Stimulated activated naive CD4-positive, alpha-beta T cell (primary cell): ENCODE measurements around the gene LRRC32.
"Not testable (repeated sequence)": the region's sequence is repeated elsewhere in the genome, so short reads cannot be mapped to it uniquely, and the experiment has no call there.

Experiments used
- DNase-seq, 6 experiments: peaks; one replicate each; lab custom pipeline; 2025; lab: John Stamatoyannopoulos, UW

The LRRC32 gene

DNA sequence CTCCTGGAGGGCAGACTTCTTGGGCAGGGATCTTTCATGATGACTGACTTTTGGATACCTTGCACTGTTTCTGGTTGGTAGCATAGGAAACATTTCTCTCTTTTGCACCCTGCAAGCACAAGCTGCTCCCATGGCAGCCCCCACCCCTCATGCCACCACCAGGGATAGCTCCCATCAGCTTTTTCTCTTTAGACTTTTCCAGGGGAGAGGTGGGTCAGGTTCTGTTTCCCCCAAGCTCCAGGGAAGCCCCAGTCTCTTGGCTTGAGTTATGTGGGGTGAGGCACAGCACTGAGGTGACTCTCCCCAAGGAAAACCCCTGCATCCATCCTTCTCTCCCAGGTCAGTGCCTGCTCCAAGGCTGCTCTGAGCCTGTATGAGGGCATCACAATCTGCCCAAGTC is 22.5 kb downstream of the LRRC32 start:
- no peak for DNase-seq

GRCh38 chr11:76646882-76647534 is 23.5 kb downstream of the LRRC32 start:
- no peak for DNase-seq

GRCh38 chr11:76644591-76644990 is 26.0 kb downstream of the LRRC32 start:
- DNase-seq: no peak

DNA sequence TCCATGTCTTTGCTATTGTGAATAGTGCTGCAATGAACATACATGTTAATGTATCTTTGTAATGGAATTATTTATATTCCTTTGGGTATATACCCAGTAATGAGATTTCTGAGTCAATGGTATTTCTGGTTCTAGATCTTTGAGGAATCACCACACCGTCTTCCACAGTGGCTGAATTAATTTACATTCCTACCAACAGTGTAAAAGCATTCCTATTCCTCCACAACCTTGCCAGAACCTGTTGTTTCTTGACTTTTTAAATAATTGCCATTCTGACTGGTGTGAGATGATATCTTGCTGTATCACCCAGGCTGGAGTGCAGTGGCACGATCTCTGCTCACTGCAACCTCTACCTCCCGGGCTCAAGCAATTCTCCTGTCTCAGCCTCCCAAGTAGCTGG is 26.8 kb downstream of the LRRC32 start:
- DNase-seq: not testable (repeated sequence)

- no peak for DNase-seq
Observed at GRCh38 chr11:76642341-76642740, 28.2 kb downstream of the LRRC32 start.

DNA sequence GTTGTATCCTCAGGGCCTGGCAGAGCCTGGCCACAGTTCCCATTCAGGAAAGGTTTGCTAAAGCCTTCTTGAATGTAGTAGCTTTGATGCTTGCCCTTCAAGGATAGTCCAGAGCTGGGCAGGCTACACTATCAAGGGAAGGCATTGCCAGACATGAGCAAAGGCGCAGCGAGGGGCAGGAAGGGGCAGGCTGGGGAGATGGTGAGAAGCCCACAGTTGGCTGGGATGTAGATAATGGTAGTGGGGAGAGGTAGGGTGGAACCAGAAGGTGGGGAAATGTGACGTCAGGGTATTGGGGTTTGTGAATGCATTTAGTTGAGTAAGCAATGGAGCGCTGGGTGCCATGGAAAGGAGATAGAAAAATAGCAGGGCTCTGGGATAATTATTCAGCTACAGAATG is 28.6 kb downstream of the LRRC32 start:
- no peak for DNase-seq

DNA sequence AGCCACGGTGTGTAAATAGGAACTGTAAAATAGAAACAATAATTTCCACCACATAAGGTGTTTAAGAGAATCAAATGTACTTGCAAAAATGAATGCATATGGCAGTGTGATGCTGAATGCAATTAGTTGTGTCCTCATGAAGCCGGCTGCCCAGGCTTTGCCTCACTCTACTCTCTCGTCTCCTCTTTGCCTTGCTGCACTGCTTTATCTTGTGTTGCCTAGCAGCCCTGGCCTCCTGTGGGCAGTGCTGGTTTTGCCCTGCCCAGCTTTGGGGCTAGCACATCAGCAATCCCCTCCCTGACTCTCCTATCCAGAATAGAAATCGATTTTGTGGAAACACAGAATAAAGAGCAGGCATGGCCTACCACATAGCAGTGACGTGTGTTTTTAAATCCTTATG is 30.0 kb downstream of the LRRC32 start:
- no peak for DNase-seq

DNA sequence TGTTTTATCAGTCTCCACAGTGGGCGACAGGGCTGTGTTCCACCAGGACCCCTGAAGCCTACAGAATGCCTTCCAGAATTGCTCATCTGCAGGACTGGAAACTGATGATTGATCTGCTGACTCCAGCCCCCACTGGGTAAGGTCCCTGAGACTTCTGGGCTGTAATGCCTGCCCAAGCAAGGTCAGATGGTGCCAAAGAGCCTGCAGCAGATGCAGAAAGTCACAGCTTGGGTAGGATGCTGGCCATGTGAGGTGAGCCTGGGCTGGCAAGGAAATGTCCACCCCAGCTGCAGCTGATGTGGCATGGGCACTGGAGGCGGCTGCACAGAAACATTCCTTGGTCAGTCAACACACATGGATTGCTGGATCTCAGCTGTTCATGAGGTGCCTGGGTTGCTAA is 30.9 kb downstream of the LRRC32 start:
- no peak for DNase-seq

GRCh38 chr11:76638270-76639197 is 32.0 kb downstream of the LRRC32 start:
- DNase-seq: no peak

DNA sequence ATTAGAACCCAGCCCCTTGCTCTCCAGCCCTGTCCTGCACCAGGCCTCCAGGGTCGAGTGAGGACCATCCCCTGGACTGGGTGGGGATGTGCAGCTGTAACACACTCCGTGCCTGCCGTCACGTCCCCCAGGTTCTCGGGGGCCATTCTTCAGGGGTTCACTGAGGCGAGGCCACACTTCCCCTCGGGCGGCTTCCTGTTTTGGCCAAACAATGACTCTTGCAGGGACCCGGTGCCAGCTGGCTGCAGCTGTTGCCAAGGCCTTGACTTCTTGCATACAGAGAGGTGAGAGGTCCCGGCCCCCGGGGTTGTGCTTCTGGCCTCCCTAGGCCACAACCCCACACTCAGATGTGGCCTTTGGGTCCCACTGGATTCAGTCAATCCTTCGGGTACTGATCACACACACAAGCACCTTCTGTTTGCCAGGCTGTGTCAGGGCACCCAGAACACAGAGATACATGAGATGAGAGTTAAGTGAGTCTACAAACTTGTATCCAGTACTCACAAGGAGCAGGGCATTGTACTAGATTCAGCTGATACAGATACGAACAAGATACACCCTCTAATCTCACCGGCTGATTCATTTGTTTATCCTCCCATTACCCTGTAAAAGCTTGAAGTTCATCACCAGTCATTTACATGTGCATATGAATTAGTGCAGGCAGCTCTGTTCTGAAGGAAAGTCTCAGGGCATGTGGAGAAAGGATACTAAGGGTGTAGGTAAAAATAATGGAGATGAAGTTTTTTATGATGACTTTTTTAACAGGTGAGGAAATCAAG is 32.9 kb downstream of the LRRC32 start:
- DNase-seq: no peak

GRCh38 chr11:76636826-76637460 is 33.6 kb downstream of the LRRC32 start:
- DNase-seq: no peak

GRCh38 chr11:76635991-76636738 is 34.4 kb downstream of the LRRC32 start:
- DNase-seq: no peak

GRCh38 chr11:76634886-76635285 is 35.7 kb downstream of the LRRC32 start:
- DNase-seq: no peak

DNA sequence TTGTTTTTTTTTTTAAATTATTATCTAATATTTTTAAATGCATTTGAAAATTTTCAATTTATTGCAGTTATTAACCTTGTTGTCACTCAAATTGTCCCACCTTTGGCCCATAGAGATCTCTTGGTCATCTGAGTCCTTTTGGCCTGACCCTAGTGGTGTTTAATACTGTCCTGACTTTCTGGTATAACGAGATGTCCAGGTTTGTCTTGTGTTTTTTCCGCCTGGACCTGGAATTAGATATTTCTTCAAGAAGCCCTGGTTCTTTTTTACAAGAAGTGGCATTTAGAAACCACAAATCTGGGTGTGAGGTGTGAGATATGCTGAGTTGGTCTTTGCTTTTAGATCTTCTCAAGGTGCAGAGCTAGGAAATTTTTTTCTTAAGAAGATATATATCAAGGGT is 38.1 kb downstream of the LRRC32 start:
- DNase-seq: no peak

- DNase-seq: no peak
Observed at GRCh38 chr11:76631566-76632308, 38.8 kb downstream of the LRRC32 start.

DNA sequence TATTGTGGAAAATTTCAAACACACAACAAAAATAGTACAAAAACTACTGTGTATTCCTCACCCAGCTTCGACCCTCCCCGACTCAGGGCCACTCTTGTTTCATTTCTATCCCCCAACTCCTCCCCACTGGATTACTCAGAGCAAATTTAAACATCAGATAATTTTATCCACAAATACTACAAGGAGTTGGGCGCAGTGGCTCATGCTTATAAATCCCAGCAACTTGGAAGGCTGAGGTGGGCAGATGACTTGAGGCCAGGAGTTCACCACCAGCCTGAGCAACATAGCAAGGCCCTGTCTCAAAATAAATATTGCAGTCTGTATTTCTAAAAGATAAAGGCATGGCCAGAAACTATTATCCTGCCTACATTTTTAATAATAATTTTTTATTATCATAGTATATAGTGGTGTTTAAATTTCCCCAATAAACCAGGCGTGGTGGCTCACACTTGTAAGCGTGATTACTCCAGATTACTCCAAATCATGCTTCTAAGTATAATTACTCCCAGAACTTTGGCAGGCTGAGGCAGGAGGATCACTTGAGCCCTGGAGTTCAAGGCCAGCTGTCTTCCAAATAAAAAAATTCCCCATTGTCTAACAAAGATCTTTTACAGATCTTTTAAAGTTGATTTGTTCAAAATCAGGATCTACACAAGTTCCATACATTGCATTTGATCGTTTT is 39.8 kb downstream of the LRRC32 start:
- DNase-seq: no peak

DNA sequence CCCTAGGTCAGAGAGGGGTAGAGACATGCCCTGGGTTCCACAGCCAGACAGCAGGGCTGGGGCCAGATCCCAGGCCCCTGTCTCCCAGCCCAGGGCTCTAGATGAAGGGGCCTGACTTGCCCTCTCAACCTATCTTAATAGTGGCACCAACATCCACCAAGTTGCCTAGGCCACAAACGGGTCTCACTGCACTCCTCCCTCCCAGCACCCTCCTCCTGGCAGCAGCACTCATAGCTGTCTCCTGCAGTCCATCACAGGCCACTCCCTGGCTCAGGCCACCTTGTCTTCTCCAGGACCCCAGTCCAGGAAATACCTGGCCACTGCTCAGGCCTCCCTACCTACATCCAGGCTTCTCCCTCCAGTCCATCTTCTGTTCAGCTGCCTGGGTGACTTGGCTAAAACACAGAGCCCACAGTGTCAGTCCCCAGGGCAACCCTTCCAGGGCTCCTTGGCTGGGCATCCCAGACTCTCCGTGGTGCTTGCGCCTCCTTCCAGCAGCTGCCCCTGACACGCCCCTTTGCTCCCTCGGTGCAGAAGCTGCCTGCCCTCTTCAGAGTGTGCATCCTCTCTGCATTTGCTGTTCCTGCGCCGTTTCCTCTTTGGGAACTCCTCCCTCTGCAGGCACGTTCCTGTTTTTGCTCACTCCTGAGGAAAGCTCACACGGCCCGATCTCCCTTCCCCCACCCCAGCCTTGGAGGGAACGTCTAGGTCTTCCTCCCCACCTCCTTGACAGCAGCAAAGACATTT is 40.5 kb downstream of the LRRC32 start:
- DNase-seq: no peak

DNA sequence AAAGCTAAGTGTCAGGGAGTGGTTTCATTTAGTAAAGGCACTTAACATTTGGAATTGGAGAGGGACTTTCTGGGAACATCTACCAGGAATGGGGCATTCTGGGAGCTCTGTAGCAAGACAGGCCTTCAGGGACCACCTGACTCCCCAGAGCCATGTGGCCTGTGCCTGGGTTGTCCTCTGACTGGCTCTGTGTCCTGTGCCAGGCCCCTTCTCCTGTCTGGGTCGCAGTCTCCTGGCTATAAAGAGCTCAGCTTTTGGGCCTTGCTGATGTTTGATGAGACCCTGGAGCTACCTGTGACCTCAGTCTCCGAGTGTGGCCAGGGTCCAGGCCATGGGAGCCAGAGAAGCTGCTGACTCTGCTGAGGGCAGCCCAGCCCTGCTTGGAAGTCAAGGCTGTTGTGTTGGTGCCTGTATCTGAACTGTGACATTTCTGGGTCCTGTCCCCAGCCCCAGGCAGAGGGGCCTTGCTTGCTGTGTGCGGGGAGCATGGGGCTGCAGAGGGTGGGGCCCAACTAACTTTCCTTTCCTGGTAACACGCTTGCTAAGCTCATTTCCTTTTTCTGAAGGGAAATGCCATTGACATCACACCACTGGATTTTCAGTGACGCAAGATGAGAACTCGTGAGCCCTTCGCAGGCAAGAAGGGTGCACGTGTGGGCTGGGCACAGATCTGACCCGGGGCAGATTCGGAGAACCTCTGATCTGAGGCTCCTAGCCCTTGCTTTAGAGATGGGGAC is 41.3 kb downstream of the LRRC32 start:
- no peak for DNase-seq
